Renal cortex interstitium (tissue), 11 donors: ENCODE measurements around the gene CTIF. TPM values are rescaled to one million over a fixed set of nuclear protein-coding genes. Genes with fewer than 3 reads are reported as not detected.

Experiments used
- DNase-seq, 11 donors: peaks; one replicate each; pipeline ENCODE4 v3.0.0-alpha.2; 2013; ENCODE audit warnings: low read depth in 9 of 11, low spot score in 4 of 11; ENCODE audit errors: extremely low read depth in 1 of 11
- polyA plus RNA-seq, 3 donors: library from polyadenylated mRNA; unstranded; fragments of 120-200 nt; gene quantifications; one replicate each; pipeline ENCODE4 v1.2.1, GENCODE V29; 2013; ENCODE audit not compliant: insufficient read length in 3 of 3

CTIF gene
- polyA plus RNA-seq, 3 donors: 17.9 to 26.5 (median 22.6) TPM

DNA sequence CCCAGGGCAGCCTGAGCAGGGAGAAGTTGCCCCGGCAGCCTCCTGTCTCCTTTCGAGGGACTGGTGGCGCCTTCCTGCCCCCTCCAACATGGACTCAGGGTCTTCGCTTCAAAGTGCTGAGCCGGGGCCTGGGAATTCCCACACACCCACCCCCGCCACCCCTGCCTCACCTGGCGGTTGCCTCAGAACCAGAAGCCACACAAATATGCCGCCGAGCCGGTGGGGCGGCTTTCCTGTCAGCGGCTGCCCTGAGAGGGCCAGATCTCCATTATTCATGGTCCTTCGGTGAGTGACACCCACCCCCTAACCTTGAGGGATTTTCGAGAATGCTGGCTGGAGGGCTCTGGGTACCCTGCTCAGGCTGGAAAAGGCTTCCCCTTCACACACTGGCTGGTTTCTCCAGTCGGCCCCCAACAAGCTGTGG is 340.2 kb downstream of the CTIF start:
- DNase-seq: peak in 3 of 11 donors; percentile 51 to 72 (median 58)

DNA sequence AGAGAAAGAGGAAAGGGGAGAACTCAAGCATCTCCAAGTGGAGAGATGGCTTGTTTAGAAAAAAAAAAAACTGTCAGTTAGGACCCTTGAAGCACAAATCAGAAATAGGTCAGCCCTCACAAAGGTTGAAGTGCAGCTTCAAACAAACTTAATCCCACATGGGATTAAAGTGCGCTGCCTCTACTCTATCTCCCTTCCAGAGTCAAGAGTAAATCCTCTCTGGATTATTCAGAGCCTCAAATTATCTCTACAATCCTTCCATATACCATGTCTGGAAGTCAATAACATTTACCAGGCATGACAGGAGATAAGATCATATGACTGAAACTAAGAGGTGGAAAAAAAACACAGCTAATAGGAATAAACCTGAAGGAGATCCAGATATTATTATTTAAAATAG is 342.1 kb downstream of the CTIF start:
- DNase-seq: no peak

DNA sequence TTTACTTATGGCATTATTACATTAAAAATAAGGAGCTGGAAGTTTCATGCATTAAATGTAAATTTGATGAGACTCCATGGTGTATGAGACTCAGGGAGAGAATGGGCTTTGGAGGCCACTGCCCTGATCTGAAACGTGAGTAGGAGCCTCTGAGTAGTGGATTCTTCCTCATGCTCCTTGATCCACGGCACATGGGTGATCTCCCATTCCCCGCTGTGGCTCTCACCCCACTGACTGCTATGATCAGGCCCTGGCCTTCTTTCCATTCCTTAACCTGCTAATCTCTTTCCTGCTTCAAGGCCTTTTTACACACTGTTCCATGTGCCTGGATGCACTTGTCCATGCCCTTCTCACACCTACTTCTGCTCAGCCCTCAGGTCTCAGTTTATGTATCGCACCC is 343.5 kb downstream of the CTIF start:
- no peak for DNase-seq

- DNase-seq: no peak
Measured at GRCh38 chr18:48884306-48884705, 345.5 kb downstream of the CTIF start.

DNA sequence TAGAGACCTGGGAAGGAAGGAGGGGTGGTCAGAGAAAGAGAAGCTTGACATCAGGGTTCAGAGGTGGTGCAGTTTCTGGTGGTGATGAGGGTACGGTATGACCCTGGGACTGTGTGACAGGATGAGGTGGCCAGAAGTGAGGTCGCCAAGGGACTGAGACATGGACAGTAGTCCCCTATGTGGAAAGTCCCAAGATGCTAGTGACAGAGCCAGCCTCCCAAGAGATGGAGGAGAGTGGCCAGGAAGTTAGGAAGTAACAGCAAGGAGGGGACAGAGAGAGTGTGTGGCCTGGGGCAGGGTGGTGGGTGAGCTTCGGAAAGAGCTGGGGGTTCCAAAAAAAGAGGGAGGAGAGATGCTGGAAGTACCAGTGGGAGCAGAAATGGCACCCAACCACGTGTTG is 345.9 kb downstream of the CTIF start:
- DNase-seq: no peak

GRCh38 chr18:48885266-48885923 is 346.6 kb downstream of the CTIF start:
- peak in 1 of 11 donors; percentile 54 for DNase-seq

DNA sequence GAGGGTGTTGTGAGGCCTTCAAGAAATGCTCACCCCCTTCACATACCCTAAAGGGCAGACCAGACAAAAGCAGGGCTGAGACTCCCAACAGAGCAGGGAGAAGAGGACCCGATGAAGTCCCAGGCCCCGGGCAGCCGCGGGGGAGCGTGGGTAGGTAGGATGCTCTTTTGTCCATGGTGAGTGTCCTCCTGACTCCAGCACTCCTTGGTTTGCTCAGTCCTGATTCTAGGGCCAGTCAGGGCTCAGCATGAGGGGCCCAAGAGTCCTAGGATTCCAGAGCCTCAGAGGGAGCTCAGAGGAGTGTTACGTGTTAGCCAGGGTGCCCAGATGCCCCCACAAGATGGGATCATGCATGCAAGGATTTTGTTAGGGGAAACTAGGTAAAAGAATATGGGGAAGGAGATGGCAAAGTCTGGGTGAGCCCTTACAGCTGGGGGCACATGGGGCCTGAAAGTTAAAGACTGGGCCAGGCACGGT is 347.1 kb downstream of the CTIF start:
- no peak for DNase-seq

DNA sequence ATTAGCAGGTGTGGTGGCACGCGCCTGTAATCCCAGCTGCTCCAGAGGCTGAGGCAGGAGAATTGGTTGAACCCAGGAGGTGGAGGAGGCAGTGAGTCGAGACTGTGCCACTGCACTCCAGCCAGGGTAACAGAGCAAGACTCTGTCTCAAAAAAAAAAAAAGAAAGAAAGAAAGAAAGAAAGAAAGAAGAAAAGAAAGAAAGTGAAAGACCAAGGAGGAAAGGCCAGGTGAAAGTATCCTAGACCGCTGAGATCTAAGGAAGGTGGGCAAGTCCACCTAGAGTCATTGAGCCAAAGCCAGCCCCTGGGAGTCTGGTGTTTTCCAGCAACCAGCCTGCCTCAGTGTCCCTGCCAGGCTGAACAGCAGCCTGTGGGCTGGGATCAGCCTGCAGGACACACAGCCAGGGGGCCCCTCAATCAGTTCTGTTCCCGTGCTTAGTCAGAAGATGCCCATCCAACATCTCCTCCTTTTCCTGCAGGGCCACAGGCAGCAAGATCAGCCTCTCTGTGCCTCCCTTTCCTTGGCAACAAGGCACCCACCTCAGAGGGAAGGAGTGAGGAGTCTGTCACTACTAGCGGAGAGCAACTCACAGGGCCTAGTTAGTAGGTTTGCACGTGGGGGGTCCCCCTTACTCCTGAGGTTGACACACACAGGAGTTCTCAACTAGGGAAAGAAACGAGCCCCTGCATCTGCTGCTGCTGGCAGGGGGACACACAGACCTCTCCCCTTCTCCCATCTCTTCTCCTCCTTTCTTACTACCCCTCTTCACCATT is 347.9 kb downstream of the CTIF start:
- DNase-seq: no peak

DNA sequence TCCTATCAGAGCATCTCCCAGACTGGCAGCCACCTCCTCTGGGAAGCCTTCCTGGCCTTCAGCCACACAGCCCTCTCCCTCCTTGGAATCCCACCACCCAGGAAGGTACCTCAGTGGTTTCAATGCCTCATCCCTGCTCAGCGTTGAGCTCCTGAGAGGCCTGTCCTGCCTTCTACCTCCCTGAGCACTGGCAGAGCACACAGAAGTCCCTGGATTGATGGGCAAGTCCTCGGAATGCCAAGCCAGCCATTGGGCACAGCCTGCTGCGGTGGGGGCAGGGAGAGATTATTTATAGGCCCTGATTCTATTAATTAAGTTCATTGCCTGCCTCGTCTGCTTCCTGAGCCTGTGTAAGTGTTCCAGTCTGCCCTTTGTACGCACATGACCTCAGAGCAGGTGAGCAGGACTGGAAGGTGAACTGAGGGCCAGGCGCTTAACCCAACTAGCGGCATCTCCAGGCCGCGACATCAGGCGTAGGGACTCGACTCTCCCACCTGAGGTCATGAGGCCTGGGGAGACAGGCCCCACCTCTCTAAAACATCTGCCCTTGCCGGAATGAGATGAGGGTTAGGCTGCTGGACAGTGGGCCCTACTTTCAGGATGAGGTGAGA is 348.6 kb downstream of the CTIF start:
- no peak for DNase-seq

DNA sequence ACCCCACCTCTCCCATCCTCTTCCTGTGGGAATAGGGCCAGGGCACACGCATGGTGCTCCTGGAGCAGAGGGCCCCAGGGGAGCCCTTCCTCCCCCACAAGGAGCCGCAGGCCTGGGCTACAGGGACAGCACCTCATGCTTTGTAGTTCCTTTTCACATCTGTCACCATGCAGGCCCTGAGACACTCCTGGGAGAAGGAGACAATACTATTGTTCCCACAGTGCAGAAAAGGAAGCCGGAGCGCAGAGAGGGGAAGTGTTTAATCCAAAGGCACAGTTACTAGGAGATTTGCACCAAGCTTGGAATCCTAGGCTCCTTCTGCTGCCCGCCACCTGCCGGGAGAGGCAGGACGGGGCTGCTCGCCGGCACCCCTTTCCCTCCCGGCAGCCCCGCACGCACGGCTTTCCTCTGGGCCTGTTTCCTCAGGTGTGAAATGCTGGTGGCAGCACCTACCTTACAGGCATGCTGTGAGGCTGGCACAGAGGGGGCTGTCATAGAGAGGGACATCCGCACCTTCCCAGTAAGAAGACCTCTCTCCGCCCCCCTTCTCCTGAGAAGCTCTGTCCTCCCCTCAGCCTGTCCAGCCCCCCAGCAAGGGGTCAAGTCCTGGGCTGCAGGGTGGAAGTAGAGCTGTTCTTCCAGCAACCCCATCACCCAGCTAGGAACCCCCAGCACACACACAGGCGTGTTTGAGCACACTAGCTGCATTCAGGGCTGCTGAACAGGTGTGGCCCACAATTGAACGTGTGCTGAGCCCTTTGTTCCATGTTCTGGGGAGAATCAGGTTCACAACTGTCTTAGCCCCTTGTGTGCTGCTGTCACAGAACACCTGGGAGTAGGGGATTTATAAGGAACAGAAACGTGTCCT is 349.3 kb downstream of the CTIF start:
- DNase-seq: no peak

- no peak for DNase-seq
Measured at GRCh38 chr18:48888773-48889080, 349.9 kb downstream of the CTIF start.

- DNase-seq: peak in 6 of 11 donors; percentile 59 to 67 (median 64)
Measured at GRCh38 chr18:48889115-48889941, 350.5 kb downstream of the CTIF start.

GRCh38 chr18:48889981-48890762 is 351.3 kb downstream of the CTIF start:
- DNase-seq: no peak

- no peak for DNase-seq
Measured at GRCh38 chr18:48891721-48892120, 352.9 kb downstream of the CTIF start.

DNA sequence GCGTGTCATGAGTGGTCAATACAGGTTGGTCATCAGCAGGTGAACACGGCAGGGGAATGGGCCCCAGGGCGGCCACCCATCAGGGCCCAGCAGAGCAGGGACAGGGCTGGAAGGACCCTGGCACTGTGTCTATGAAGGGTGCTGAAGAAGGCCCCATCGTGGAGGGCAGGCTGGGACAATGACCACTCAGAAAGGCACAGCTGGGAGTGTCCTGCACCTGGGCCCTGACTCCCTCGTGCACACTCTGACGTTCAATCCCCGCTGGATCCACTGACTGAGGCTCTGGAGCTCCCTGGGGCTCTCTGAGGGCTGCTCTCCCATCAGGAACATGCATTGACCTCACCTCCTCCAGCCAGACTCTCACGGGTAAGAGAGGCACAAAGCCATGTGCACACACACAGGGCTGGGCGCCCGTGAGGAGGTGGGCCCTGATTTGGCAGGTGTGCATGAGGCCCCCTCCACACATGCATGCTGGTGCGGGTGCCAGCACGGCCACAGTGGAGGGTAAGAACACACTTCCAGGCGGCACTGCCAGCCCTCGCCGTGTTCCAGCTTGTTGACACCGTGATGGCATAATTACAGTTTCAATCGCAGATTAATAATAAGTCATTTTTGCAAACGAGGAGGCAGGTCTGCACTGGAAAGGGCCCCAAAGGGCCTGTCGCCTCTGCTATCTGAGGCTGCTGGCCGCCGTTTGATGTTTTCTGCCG is 353.5 kb downstream of the CTIF start:
- no peak for DNase-seq

DNA sequence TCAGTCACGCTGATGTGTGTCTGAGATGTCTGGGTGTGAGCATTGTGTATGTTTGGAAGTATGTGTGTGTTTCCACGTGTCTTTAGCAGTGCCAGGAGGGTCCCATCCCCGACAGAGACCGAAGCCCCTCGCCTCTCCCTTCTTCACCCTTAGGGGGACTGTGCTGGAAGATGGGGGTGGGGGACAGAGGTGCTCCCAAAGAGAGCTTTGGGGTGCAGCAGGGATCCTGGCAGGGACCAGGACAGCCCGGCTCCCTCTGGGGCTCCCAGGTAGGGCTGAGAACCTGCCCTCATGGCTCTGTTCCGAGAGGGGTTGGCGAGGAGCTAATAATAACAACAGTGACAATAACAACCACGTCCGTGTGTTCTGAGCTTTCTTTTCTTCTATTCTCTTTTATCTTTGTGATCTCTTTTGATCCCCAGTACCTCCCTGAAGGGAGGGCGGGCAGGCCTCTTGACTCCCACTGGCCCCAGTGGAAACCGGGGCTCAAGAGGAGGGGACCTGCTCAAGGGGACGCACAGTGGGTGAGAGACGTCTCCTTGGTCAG is 354.3 kb downstream of the CTIF start:
- no peak for DNase-seq
